ENCODE measurements around the gene VPS16.
A peak's percentile ranks its signal among the peaks of the same experiment; 100 is the strongest.

VPS16 gene

GRCh38 chr20:2867081-2867864, 26.7 kb downstream of the VPS16 start:
- Histone ChIP-seq H3K27ac (ENCODE audit: insufficient read depth in 1 of 2, low read depth in 1 of 2, low read length in 2 of 2, poor library complexity in 1 of 2, severe bottlenecking in 2 of 2) (no peak overlapping the region), H3K4me1 (ENCODE audit: control extremely low read depth in 1 of 4, control insufficient read depth in 4 of 4, insufficient read depth in 4 of 4, low read length in 3 of 4) (peaks cover 2 to 52% (median 44%) of the 10 kb centered on the region in 4 experiments), H3K27me3 (replicated peaks in 2 of 5; ENCODE audit: control insufficient read depth in 4 of 5, insufficient read depth in 5 of 5, low read length in 4 of 5) (no peaks in the 10 kb centered on the region), H3K9me3 (ENCODE audit: control extremely low read depth in 1 of 5, control insufficient read depth in 4 of 5, insufficient read depth in 2 of 5, low read depth in 1 of 5, low read length in 4 of 5) (no peaks in the 10 kb centered on the region), H3K36me3 (ENCODE audit: control insufficient read depth in 4 of 4, insufficient read depth in 4 of 4, low read length in 3 of 4) (peaks cover 0 to 38% (median 22%) of the 10 kb centered on the region in 4 experiments), H3K4me3 (ENCODE audit: control insufficient read depth in 1 of 7, extremely low read depth in 1 of 7, insufficient read depth in 4 of 7, low read depth in 2 of 7, low read length in 6 of 7) (peak overlapping the region in 2 of 7 experiments; percentile 10 to 12)
- WGBS (ENCODE audit: insufficient coverage), result 35% methylated on average over 10 of the region's 12 CpGs
- ChIA-PET CTCF (interaction anchor here (0.6 to 3.9 kb wide), 13 partner anchors 12 to 180 kb away, joined by 3 to 18 read pairs (median 3); no protein-coding TSS in a partner anchor), POLR2A (no interaction called here)
- DNase-seq, result peak; percentile 46 to 66 (median 57)

- POLR2A ChIA-PET, result no interaction called here
- Histone ChIP-seq H3K36me3 (ENCODE audit: control insufficient read depth in 4 of 4, insufficient read depth in 4 of 4, low read length in 3 of 4) (peaks cover 0 to 23% (median 13%) of the 10 kb centered on the region in 4 experiments), H3K27ac (ENCODE audit: insufficient read depth in 1 of 2, low read depth in 1 of 2, low read length in 2 of 2, poor library complexity in 1 of 2, severe bottlenecking in 2 of 2) (no peak overlapping the region), H3K9me3 (ENCODE audit: control extremely low read depth in 1 of 5, control insufficient read depth in 4 of 5, insufficient read depth in 2 of 5, low read depth in 1 of 5, low read length in 4 of 5) (no peaks in the 10 kb centered on the region), H3K27me3 (replicated peaks in 2 of 5; ENCODE audit: control insufficient read depth in 4 of 5, insufficient read depth in 5 of 5, low read length in 4 of 5) (no peaks in the 10 kb centered on the region), H3K4me3 (ENCODE audit: control insufficient read depth in 1 of 7, extremely low read depth in 1 of 7, insufficient read depth in 4 of 7, low read depth in 2 of 7, low read length in 6 of 7) (no peak overlapping the region), H3K4me1 (ENCODE audit: control extremely low read depth in 1 of 4, control insufficient read depth in 4 of 4, insufficient read depth in 4 of 4, low read length in 3 of 4) (peaks cover 6 to 65% (median 58%) of the 10 kb centered on the region in 4 experiments)
- no peak for DNase-seq
- 93% methylated on average over 2 of the region's 3 CpGs for WGBS (ENCODE audit: insufficient coverage)
- CTCF ChIA-PET, result interaction anchor here (0.9 kb wide), 1 partner anchor 9 kb away, joined by 3 read pairs; no protein-coding TSS in a partner anchor
These were observed 28.8 kb downstream of the VPS16 start for GRCh38 chr20:2869381-2869780.

- ChIA-PET CTCF (interaction anchor here (1.3 to 1.7 kb wide), 2 partner anchors 128 to 131 kb away, joined by 3 to 4 read pairs; no protein-coding TSS in a partner anchor), POLR2A (no interaction called here)
- Histone ChIP-seq H3K9me3 (ENCODE audit: control extremely low read depth in 1 of 5, control insufficient read depth in 4 of 5, insufficient read depth in 2 of 5, low read depth in 1 of 5, low read length in 4 of 5) (no peaks in the 10 kb centered on the region), H3K4me3 (ENCODE audit: control insufficient read depth in 1 of 7, extremely low read depth in 1 of 7, insufficient read depth in 4 of 7, low read depth in 2 of 7, low read length in 6 of 7) (peak overlapping the region in 1 of 7 experiments; percentile 18), H3K4me1 (ENCODE audit: control extremely low read depth in 1 of 4, control insufficient read depth in 4 of 4, insufficient read depth in 4 of 4, low read length in 3 of 4) (peaks cover 10 to 73% (median 60%) of the 10 kb centered on the region in 4 experiments), H3K36me3 (ENCODE audit: control insufficient read depth in 4 of 4, insufficient read depth in 4 of 4, low read length in 3 of 4) (peaks cover 0 to 6% (median 5%) of the 10 kb centered on the region in 4 experiments), H3K27ac (ENCODE audit: insufficient read depth in 1 of 2, low read depth in 1 of 2, low read length in 2 of 2, poor library complexity in 1 of 2, severe bottlenecking in 2 of 2) (peak overlapping the region in 1 of 2 experiments; percentile 51), H3K27me3 (replicated peaks in 2 of 5; ENCODE audit: control insufficient read depth in 4 of 5, insufficient read depth in 5 of 5, low read length in 4 of 5) (no peaks in the 10 kb centered on the region)
- 100% methylated on average over 1 of the region's 2 CpGs for WGBS (ENCODE audit: insufficient coverage)
- no peak for DNase-seq
These were observed 30.5 kb downstream of the VPS16 start for GRCh38 chr20:2871111-2871465.

- H3K27ac ChIP-seq (ENCODE audit: insufficient read depth in 1 of 2, low read depth in 1 of 2, low read length in 2 of 2, poor library complexity in 1 of 2, severe bottlenecking in 2 of 2), result peak overlapping the region in 1 of 2 experiments; percentile 51
- peaks cover 0 to 6% (median 0%) of the 10 kb centered on the region in 4 experiments for H3K36me3 ChIP-seq (ENCODE audit: control insufficient read depth in 4 of 4, insufficient read depth in 4 of 4, low read length in 3 of 4)
- H3K9me3 ChIP-seq (ENCODE audit: control extremely low read depth in 1 of 5, control insufficient read depth in 4 of 5, insufficient read depth in 2 of 5, low read depth in 1 of 5, low read length in 4 of 5), result no peaks in the 10 kb centered on the region
- WGBS (ENCODE audit: insufficient coverage), result 20% methylated on average over 24 of the region's 34 CpGs
- POLR2A ChIA-PET, result interaction anchor here (1.3 kb wide), 1 partner anchor 20 kb away, joined by 4 read pairs; no protein-coding TSS in a partner anchor
- H3K4me3 ChIP-seq (ENCODE audit: control insufficient read depth in 1 of 7, extremely low read depth in 1 of 7, insufficient read depth in 4 of 7, low read depth in 2 of 7, low read length in 6 of 7), result peak overlapping the region; percentile 77 to 96 (median 85)
- no peaks in the 10 kb centered on the region for H3K27me3 ChIP-seq (replicated peaks in 2 of 5; ENCODE audit: control insufficient read depth in 4 of 5, insufficient read depth in 5 of 5, low read length in 4 of 5)
- no peak for DNase-seq
- CTCF ChIA-PET, result interaction anchor here (1.3 to 1.7 kb wide), 3 partner anchors 17 to 130 kb away, joined by 3 to 5 read pairs (median 4); no protein-coding TSS in a partner anchor
- peaks cover 10 to 73% (median 54%) of the 10 kb centered on the region in 4 experiments for H3K4me1 ChIP-seq (ENCODE audit: control extremely low read depth in 1 of 4, control insufficient read depth in 4 of 4, insufficient read depth in 4 of 4, low read length in 3 of 4)
These were observed 31.3 kb downstream of the VPS16 start for GRCh38 chr20:2871661-2872458.

- ChIA-PET POLR2A (interaction anchor here (1.1 to 1.3 kb wide), 2 partner anchors 21 to 120 kb away, joined by 3 to 4 read pairs; no protein-coding TSS in a partner anchor), CTCF (interaction anchor here (1.3 kb wide), 1 partner anchor 17 kb away, joined by 5 read pairs; no protein-coding TSS in a partner anchor)
- Histone ChIP-seq H3K36me3 (ENCODE audit: control insufficient read depth in 4 of 4, insufficient read depth in 4 of 4, low read length in 3 of 4) (peaks cover 0 to 6% (median 0%) of the 10 kb centered on the region in 4 experiments), H3K27ac (ENCODE audit: insufficient read depth in 1 of 2, low read depth in 1 of 2, low read length in 2 of 2, poor library complexity in 1 of 2, severe bottlenecking in 2 of 2) (peak overlapping the region in 1 of 2 experiments; percentile 51), H3K4me3 (ENCODE audit: control insufficient read depth in 1 of 7, extremely low read depth in 1 of 7, insufficient read depth in 4 of 7, low read depth in 2 of 7, low read length in 6 of 7) (peak overlapping the region; percentile 77 to 96 (median 85)), H3K27me3 (replicated peaks in 2 of 5; ENCODE audit: control insufficient read depth in 4 of 5, insufficient read depth in 5 of 5, low read length in 4 of 5) (no peaks in the 10 kb centered on the region), H3K9me3 (ENCODE audit: control extremely low read depth in 1 of 5, control insufficient read depth in 4 of 5, insufficient read depth in 2 of 5, low read depth in 1 of 5, low read length in 4 of 5) (no peaks in the 10 kb centered on the region), H3K4me1 (ENCODE audit: control extremely low read depth in 1 of 4, control insufficient read depth in 4 of 4, insufficient read depth in 4 of 4, low read length in 3 of 4) (peaks cover 10 to 66% (median 47%) of the 10 kb centered on the region in 4 experiments)
- peak; percentile 72 to 83 (median 79) for DNase-seq
- under 1% methylated on average over 47 of the region's 49 CpGs for WGBS (ENCODE audit: insufficient coverage)
These were observed 32.0 kb downstream of the VPS16 start for GRCh38 chr20:2872459-2873009.

GRCh38 chr20:2873010-2873746, 32.6 kb downstream of the VPS16 start, which contains the start of gene PTPRA:
PTPRA (plus strand) TSS chr20:2873481; CDS start chr20:2964278, 90,797 bp downstream.
- POLR2A ChIA-PET, result interaction anchor here (1.1 to 1.3 kb wide), 2 partner anchors 21 to 120 kb away, joined by 3 to 4 read pairs; no protein-coding TSS in a partner anchor
- CTCF ChIA-PET, result interaction anchor here (1.3 kb wide), 1 partner anchor 18 kb away, joined by 5 read pairs; no protein-coding TSS in a partner anchor
- H3K27me3 ChIP-seq (replicated peaks in 2 of 5; ENCODE audit: control insufficient read depth in 4 of 5, insufficient read depth in 5 of 5, low read length in 4 of 5), result no peaks in the 10 kb centered on the region
- H3K4me1 ChIP-seq (ENCODE audit: control extremely low read depth in 1 of 4, control insufficient read depth in 4 of 4, insufficient read depth in 4 of 4, low read length in 3 of 4), result peaks cover 10 to 61% (median 41%) of the 10 kb centered on the region in 4 experiments
- no peaks in the 10 kb centered on the region for H3K9me3 ChIP-seq (ENCODE audit: control extremely low read depth in 1 of 5, control insufficient read depth in 4 of 5, insufficient read depth in 2 of 5, low read depth in 1 of 5, low read length in 4 of 5)
- peak within 1 kb of the TSS; percentile 33 to 74 for H3K27ac ChIP-seq (ENCODE audit: insufficient read depth in 1 of 2, low read depth in 1 of 2, low read length in 2 of 2, poor library complexity in 1 of 2, severe bottlenecking in 2 of 2)
- 0% methylated on average over 50 of the region's 83 CpGs for WGBS (ENCODE audit: insufficient coverage)
- DNase-seq, result peak; percentile 88 to 95 (median 95)
- H3K36me3 ChIP-seq (ENCODE audit: control insufficient read depth in 4 of 4, insufficient read depth in 4 of 4, low read length in 3 of 4), result peaks cover 0 to 8% (median 0%) of the 10 kb centered on the region in 4 experiments
- peak within 1 kb of the TSS; percentile 77 to 96 (median 85) for H3K4me3 ChIP-seq (ENCODE audit: control insufficient read depth in 1 of 7, extremely low read depth in 1 of 7, insufficient read depth in 4 of 7, low read depth in 2 of 7, low read length in 6 of 7)

Data from common myeloid progenitor, CD34-positive (primary cell).